Embryonic facial prominence (tissue), 1 donor: ENCODE results near the gene ADAMTS2.

Experiments
- DNase-seq: peaks from one replicate; pipeline ENCODE4 v3.0.0-alpha.2; 2016; ENCODE audit errors: extremely low spot score

The ADAMTS2 gene

GRCh38 chr5:179194941-179195381 is 150.3 kb downstream of the ADAMTS2 start:
- no peak for DNase-seq

- no peak for DNase-seq
Observed at GRCh38 chr5:179194201-179194910, 150.9 kb downstream of the ADAMTS2 start.

GRCh38 chr5:179193746-179194145 is 151.5 kb downstream of the ADAMTS2 start:
- DNase-seq = no peak

- no peak for DNase-seq
Observed at GRCh38 chr5:179192891-179193470, 152.3 kb downstream of the ADAMTS2 start.

GRCh38 chr5:179192185-179192890 is 152.9 kb downstream of the ADAMTS2 start:
- no peak for DNase-seq

- no peak for DNase-seq
Observed at GRCh38 chr5:179191506-179192184, 153.6 kb downstream of the ADAMTS2 start.

GRCh38 chr5:179190851-179191505 is 154.3 kb downstream of the ADAMTS2 start:
- no peak for DNase-seq

GRCh38 chr5:179188636-179189035 is 156.6 kb downstream of the ADAMTS2 start:
- no peak for DNase-seq

GRCh38 chr5:179187681-179188575 is 157.3 kb downstream of the ADAMTS2 start:
- no peak for DNase-seq

GRCh38 chr5:179187229-179187678 is 158.0 kb downstream of the ADAMTS2 start:
- DNase-seq = no peak

GRCh38 chr5:179186801-179187200 is 158.5 kb downstream of the ADAMTS2 start:
- no peak for DNase-seq

GRCh38 chr5:179185941-179186411 is 159.3 kb downstream of the ADAMTS2 start:
- DNase-seq = no peak

GRCh38 chr5:179185256-179185940 is 159.9 kb downstream of the ADAMTS2 start:
- no peak for DNase-seq

GRCh38 chr5:179184521-179185050 is 160.7 kb downstream of the ADAMTS2 start:
- no peak for DNase-seq

- DNase-seq = no peak
Observed at GRCh38 chr5:179183481-179183880, 161.8 kb downstream of the ADAMTS2 start.

- DNase-seq = no peak
Observed at GRCh38 chr5:179182601-179183000, 162.7 kb downstream of the ADAMTS2 start.

- no peak for DNase-seq
Observed at GRCh38 chr5:179181988-179182387, 163.3 kb downstream of the ADAMTS2 start.

- DNase-seq = no peak
Observed at GRCh38 chr5:179180921-179181645, 164.2 kb downstream of the ADAMTS2 start.

- DNase-seq = no peak
Observed at GRCh38 chr5:179180061-179180610, 165.1 kb downstream of the ADAMTS2 start.
